ENCODE results near the gene WWOX. TPM values are rescaled to one million over a fixed set of nuclear protein-coding genes. Genes with fewer than 3 reads are reported as not detected.

The WWOX gene
- polyA plus RNA-seq, 1 donor (not counting 4 experiments of a cell fraction or from before 2014, with no cell fraction given): 5.1 TPM

DNA sequence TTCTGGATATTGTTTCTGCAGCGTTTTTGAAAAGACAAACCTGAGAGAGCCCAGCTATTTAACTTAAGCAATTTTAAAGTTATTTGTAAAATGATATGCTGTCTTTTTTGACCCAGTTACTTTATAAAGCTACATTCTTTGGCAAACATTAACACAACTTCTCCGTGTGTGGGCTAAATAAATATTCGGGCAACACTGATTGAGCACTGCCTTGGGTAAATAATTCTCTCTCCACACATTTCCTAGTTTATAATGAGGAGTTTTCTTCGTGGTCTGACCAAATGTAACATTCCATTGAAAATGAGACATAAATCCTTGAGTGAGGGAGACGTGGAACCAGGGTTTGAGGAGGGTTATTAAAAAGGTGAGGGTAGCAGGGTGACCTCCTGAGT lies 142.8 kb downstream of the WWOX start:
- H3K4me3 ChIP-seq (ENCODE audit: control insufficient read depth in 2 of 3, extremely low read depth in 1 of 3, insufficient read depth in 2 of 3, low read depth in 1 of 3, low read length in 3 of 3): no peak overlapping the region
- no peaks in the 10 kb centered on the region for H3K27me3 ChIP-seq (ENCODE audit: control insufficient read depth, extremely low read depth, insufficient read depth, low read length)
- FAIRE-seq: no peak
- H3K36me3 ChIP-seq (ENCODE audit: control insufficient read depth in 2 of 2, extremely low read depth in 1 of 2, insufficient read depth in 2 of 2, low read length in 2 of 2): no peaks in the 10 kb centered on the region
- H3K9me3 ChIP-seq (ENCODE audit: control insufficient read depth, low read depth, low read length): no peaks in the 10 kb centered on the region
- H4K20me1 ChIP-seq (ENCODE audit: control insufficient read depth, extremely low read depth, insufficient read depth, low read length): no peaks in the 10 kb centered on the region
- H3K27ac ChIP-seq (ENCODE audit: control insufficient read depth, insufficient read depth, low read length): no peak overlapping the region
- no peaks in the 10 kb centered on the region for H3K9me1 ChIP-seq (ENCODE audit: control insufficient read depth, extremely low read depth, insufficient read depth, low read length)
- no peak for TF ChIP-seq EZH2 (IDR thresholded peaks at IDR 0.05; ENCODE audit: low read length)
- no peak for TF ChIP-seq CTCF (optimal IDR thresholded peaks at IDR 0.05 in 1 of 3, IDR thresholded peaks at IDR 0.05 in 1 of 3, conservative IDR thresholded peaks at IDR 0.05 in 1 of 3; ENCODE audit: extremely low read depth in 1 of 3, insufficient read depth in 2 of 3, low read length in 3 of 3)
- dilution Hi-C loops (cut with MboI; ENCODE audit: extremely low pct_ligation_motif_present, low sequenced_read_pairs): no loop called here
- no peak overlapping the region for H3K4me2 ChIP-seq (ENCODE audit: control insufficient read depth, extremely low read depth, insufficient read depth, low read depth, low read length)
- DNase-seq (ENCODE audit: low read depth, low spot score): no peak
- no peaks in the 10 kb centered on the region for H3K79me2 ChIP-seq (ENCODE audit: control insufficient read depth, insufficient read depth, low read length)
- no peak overlapping the region for H2AFZ ChIP-seq (ENCODE audit: control insufficient read depth, low read length)
- no peak overlapping the region for H3K9ac ChIP-seq (ENCODE audit: control insufficient read depth, extremely low read depth, insufficient read depth, low read length)
- H3K4me1 ChIP-seq (ENCODE audit: control insufficient read depth, extremely low read depth, insufficient read depth, low read length): peaks cover 5% of the 10 kb centered on the region

- H2AFZ ChIP-seq (ENCODE audit: control insufficient read depth, low read length): no peak overlapping the region
- DNase-seq (ENCODE audit: low read depth, low spot score) (no peak), FAIRE-seq (no peak)
- H3K4me1 ChIP-seq (ENCODE audit: control insufficient read depth, extremely low read depth, insufficient read depth, low read length): peaks cover 2% of the 10 kb centered on the region
- H3K9me3 ChIP-seq (ENCODE audit: control insufficient read depth, low read depth, low read length): no peaks in the 10 kb centered on the region
- H3K4me3 ChIP-seq (ENCODE audit: control insufficient read depth in 2 of 3, extremely low read depth in 1 of 3, insufficient read depth in 2 of 3, low read depth in 1 of 3, low read length in 3 of 3): no peak overlapping the region
- TF ChIP-seq EZH2 (IDR thresholded peaks at IDR 0.05; ENCODE audit: low read length) (no peak), CTCF (optimal IDR thresholded peaks at IDR 0.05 in 1 of 3, IDR thresholded peaks at IDR 0.05 in 1 of 3, conservative IDR thresholded peaks at IDR 0.05 in 1 of 3; ENCODE audit: extremely low read depth in 1 of 3, insufficient read depth in 2 of 3, low read length in 3 of 3) (no peak)
- no peak overlapping the region for H3K9ac ChIP-seq (ENCODE audit: control insufficient read depth, extremely low read depth, insufficient read depth, low read length)
- H3K9me1 ChIP-seq (ENCODE audit: control insufficient read depth, extremely low read depth, insufficient read depth, low read length): no peaks in the 10 kb centered on the region
- no peaks in the 10 kb centered on the region for H3K27me3 ChIP-seq (ENCODE audit: control insufficient read depth, extremely low read depth, insufficient read depth, low read length)
- dilution Hi-C loops (cut with MboI; ENCODE audit: extremely low pct_ligation_motif_present, low sequenced_read_pairs): no loop called here
- no peaks in the 10 kb centered on the region for H3K36me3 ChIP-seq (ENCODE audit: control insufficient read depth in 2 of 2, extremely low read depth in 1 of 2, insufficient read depth in 2 of 2, low read length in 2 of 2)
- H3K4me2 ChIP-seq (ENCODE audit: control insufficient read depth, extremely low read depth, insufficient read depth, low read depth, low read length): no peak overlapping the region
- H3K27ac ChIP-seq (ENCODE audit: control insufficient read depth, insufficient read depth, low read length): no peak overlapping the region
- H3K79me2 ChIP-seq (ENCODE audit: control insufficient read depth, insufficient read depth, low read length): no peaks in the 10 kb centered on the region
- H4K20me1 ChIP-seq (ENCODE audit: control insufficient read depth, extremely low read depth, insufficient read depth, low read length): no peaks in the 10 kb centered on the region
Observed at GRCh38 chr16:78244131-78244895, 144.9 kb downstream of the WWOX start.

Measured in keratinocyte (primary cell).